Liver (tissue), 9 donors: ENCODE results near the gene H1-8. TPM values are rescaled to one million over a fixed set of nuclear protein-coding genes. Genes with fewer than 3 reads are reported as not detected.

Experiments used
- DNase-seq: peaks from one replicate; pipeline ENCODE4 v3.0.0-alpha.2; 2017; ENCODE audit warnings: low spot score
- H3K27ac ChIP-seq, 2 donors: one replicate each; pipeline ENCODE4 v1.7.0; 2013; ENCODE audit warnings: inconsistent platforms in 2 of 2, low read length in 2 of 2, control low read depth in 1 of 2, low read depth in 1 of 2, mild to moderate bottlenecking in 1 of 2
- H3K27me3 ChIP-seq, 4 donors: one replicate each; pipeline versions ENCODE4 v1.6.1 to v1.7.0; 2013; ENCODE audit warnings: low read length in 3 of 4, inconsistent platforms in 1 of 4, mild to moderate bottlenecking in 1 of 4, moderate library complexity in 1 of 4; ENCODE audit not compliant: control insufficient read depth in 4 of 4, insufficient read depth in 4 of 4
- H3K36me3 ChIP-seq, 4 donors: one replicate each; pipeline versions ENCODE4 v1.6.1 to v1.7.0; 2013; ENCODE audit warnings: low read length in 3 of 4, mild to moderate bottlenecking in 3 of 4, low read depth in 1 of 4, moderate library complexity in 1 of 4; ENCODE audit not compliant: control insufficient read depth in 4 of 4, insufficient read depth in 3 of 4
- H3K4me1 ChIP-seq, 4 donors: one replicate each; pipeline versions ENCODE4 v1.6.1 to v1.7.0; 2013; ENCODE audit warnings: low read length in 3 of 4, mild to moderate bottlenecking in 3 of 4, moderate library complexity in 1 of 4; ENCODE audit not compliant: control insufficient read depth in 4 of 4, insufficient read depth in 4 of 4
- H3K4me3 ChIP-seq, 3 donors: one replicate each; pipeline versions ENCODE4 v1.6.1 to v1.7.0; 2013; ENCODE audit warnings: low read length in 3 of 3, control low read depth in 1 of 3, low read depth in 1 of 3, mild to moderate bottlenecking in 1 of 3
- H3K9ac ChIP-seq, 2 donors: one replicate each; pipeline ENCODE4 v1.7.0; 2013; ENCODE audit warnings: low read length in 2 of 2, mild to moderate bottlenecking in 2 of 2, moderate library complexity in 2 of 2, control low read depth in 1 of 2, low read depth in 1 of 2
- H3K9me3 ChIP-seq, 4 donors: one replicate each; pipeline versions ENCODE4 v1.6.1 to v1.7.0; 2013; ENCODE audit warnings: low read length in 3 of 4; ENCODE audit not compliant: control insufficient read depth in 4 of 4
- ATF3 ChIP-seq: IDR thresholded peaks from 2 replicates; pipeline ENCODE4 v1.6.1; 2016; ENCODE audit warnings: antibody characterized with exemption
- CTCF ChIP-seq: fragments of 150-350 bp; IDR thresholded peaks from 2 replicates; pipeline ENCODE4 v1.5.1; 2017; ENCODE audit warnings: improper control_type of control experiment, low read depth, low read length; ENCODE audit not compliant: missing input control
- EGR1 ChIP-seq, 2 donors: IDR thresholded peaks; 2 replicates each; pipeline ENCODE4 v1.6.1; 2016 to 2018; ENCODE audit warnings: antibody characterized with exemption in 2 of 2, low read depth in 2 of 2
- FOXA1 ChIP-seq: IDR thresholded peaks from 2 replicates; pipeline ENCODE4 v1.6.1; 2016; ENCODE audit warnings: antibody characterized with exemption
- FOXA2 ChIP-seq: IDR thresholded peaks from 2 replicates; pipeline ENCODE4 v1.6.1; 2016; ENCODE audit warnings: antibody characterized with exemption
- GABPA ChIP-seq, 2 donors: IDR thresholded peaks in 1 of 2; conservative IDR thresholded peaks in 1 of 2; 2 replicates each; pipeline ENCODE4 v1.6.1; 2016; ENCODE audit warnings: antibody characterized with exemption in 2 of 2, mild to moderate bottlenecking in 1 of 2, moderate library complexity in 1 of 2
- HNF4A ChIP-seq, 2 donors: conservative IDR thresholded peaks; 2 replicates each; pipeline ENCODE4 v1.6.1; 2016; ENCODE audit warnings: antibody characterized with exemption in 2 of 2, mild to moderate bottlenecking in 2 of 2
- HNF4G ChIP-seq: IDR thresholded peaks from 2 replicates; pipeline ENCODE4 v1.6.1; 2016; ENCODE audit warnings: antibody characterized with exemption
- JUND ChIP-seq, 2 donors: IDR thresholded peaks; 2 replicates each; pipeline ENCODE4 v1.6.1; 2016; ENCODE audit warnings: antibody characterized with exemption in 2 of 2
- MAX ChIP-seq: IDR thresholded peaks from 2 replicates; pipeline ENCODE4 v1.6.1; 2016; ENCODE audit warnings: antibody characterized with exemption
- NR2F2 ChIP-seq: IDR thresholded peaks from 2 replicates; pipeline ENCODE4 v1.6.1; 2016; ENCODE audit warnings: antibody characterized with exemption
- RAD21 ChIP-seq, 2 donors: IDR thresholded peaks; 2 replicates each; pipeline ENCODE4 v1.6.1; 2016; ENCODE audit warnings: antibody characterized with exemption in 2 of 2, mild to moderate bottlenecking in 2 of 2
- REST ChIP-seq: IDR thresholded peaks from 2 replicates; pipeline ENCODE4 v1.6.1; 2016; ENCODE audit warnings: antibody characterized with exemption, mild to moderate bottlenecking
- RXRA ChIP-seq, 2 donors: IDR thresholded peaks; 2 replicates each; pipeline ENCODE4 v1.6.1; 2017 to 2018; ENCODE audit warnings: antibody characterized with exemption in 2 of 2, mild to moderate bottlenecking in 1 of 2
- SP1 ChIP-seq: IDR thresholded peaks from 2 replicates; pipeline ENCODE4 v1.6.1; 2018; ENCODE audit warnings: antibody characterized with exemption, mild to moderate bottlenecking
- TAF1 ChIP-seq: conservative IDR thresholded peaks from 2 replicates; pipeline ENCODE4 v1.6.1; 2016; ENCODE audit warnings: antibody characterized with exemption, mild to moderate bottlenecking
- YY1 ChIP-seq: IDR thresholded peaks from 2 replicates; pipeline ENCODE4 v1.6.1; 2016; ENCODE audit warnings: antibody characterized with exemption, mild to moderate bottlenecking
- ZBTB33 ChIP-seq: IDR thresholded peaks from 2 replicates; pipeline ENCODE4 v1.6.1; 2016; ENCODE audit warnings: antibody characterized with exemption
- WGBS: extraction: QIAGEN DNeasy Blood & Tissue Kit; methylation state at CpG from one replicate; pipeline ENCODE4 v1.1.7; 2013; 5-methylcytosine and 5-hydroxymethylcytosine counted together
- polyA plus RNA-seq, 2 donors: library from polyadenylated mRNA; stranded (reverse) in 1 of 2; unstranded in 1 of 2; fragments of 200-250 nt in 1 of 2; fragments of >200 nt in 1 of 2; fragmentation: Nextera tagmentation in 1 of 2; extraction: Ambion mirVana in 1 of 2; gene quantifications; one replicate each; pipeline versions ENCODE4 v1.2.1 to v1.2.3, GENCODE V29; 2013 to 2015
- total RNA-seq, 2 donors: library from RNA; depleted of rRNA; stranded (reverse); fragments of >200 nt; gene quantifications; one replicate each; pipeline ENCODE4 v1.2.3, GENCODE V29; 2014
- donor health status: healthy.
- donor health status: healthy.
- donor health status: healthy.
- donor health status: healthy.
- donor health status: healthy.

Gene H1-8
- total and polyA plus RNA-seq, 4 donors, result not detected

- 56% methylated on average over 27 of the region's 27 CpGs for WGBS
- H3K27me3 ChIP-seq, result no peaks in the 10 kb centered on the region
- peaks cover 8 to 48% (median 27%) of the 10 kb centered on the region in 4 donors for H3K4me1 ChIP-seq
- H3K36me3 ChIP-seq, result no peaks in the 10 kb centered on the region
- no peak overlapping the region for H3K4me3 ChIP-seq
- TF ChIP-seq EGR1 (IDR thresholded peaks at IDR 0.05; ENCODE audit: low read depth in 2 of 2), result no peak
- TF ChIP-seq NR2F2, result peak; percentile 59
- TF ChIP-seq FOXA2, result no peak
- no peak for TF ChIP-seq TAF1
- peak; percentile 26 for TF ChIP-seq YY1
- TF ChIP-seq REST, result no peak
- TF ChIP-seq RXRA (IDR thresholded peaks at IDR 0.05), result no peak
- peak in 1 of 2 donors; percentile 6 for TF ChIP-seq RAD21 (IDR thresholded peaks at IDR 0.05)
- no peak for TF ChIP-seq HNF4G
- TF ChIP-seq HNF4A (conservative IDR thresholded peaks at IDR 0.05), result no peak
- no peak for TF ChIP-seq CTCF
- TF ChIP-seq ZBTB33, result no peak
- TF ChIP-seq MAX, result no peak
- TF ChIP-seq JUND (IDR thresholded peaks at IDR 0.05), result no peak
- TF ChIP-seq SP1, result peak; percentile 35
- no peak for TF ChIP-seq GABPA (IDR thresholded peaks at IDR 0.05 in 1 of 2, conservative IDR thresholded peaks at IDR 0.05 in 1 of 2)
- TF ChIP-seq FOXA1, result no peak
- TF ChIP-seq ATF3, result no peak
- no peaks in the 10 kb centered on the region for H3K9me3 ChIP-seq
- H3K9ac ChIP-seq, result no peak overlapping the region
- DNase-seq, result no peak
- H3K27ac ChIP-seq, result peak overlapping the region; percentile 75 to 78
These were observed 53.5 kb downstream of the H1-8 start for GRCh38 chr3:129596194-129597086.
